ENCODE data around the gene IL37.
"Not testable (repeated sequence)": the region's sequence is repeated elsewhere in the genome, so short reads cannot be mapped to it uniquely, and the experiment has no call there.

Gene IL37

DNA sequence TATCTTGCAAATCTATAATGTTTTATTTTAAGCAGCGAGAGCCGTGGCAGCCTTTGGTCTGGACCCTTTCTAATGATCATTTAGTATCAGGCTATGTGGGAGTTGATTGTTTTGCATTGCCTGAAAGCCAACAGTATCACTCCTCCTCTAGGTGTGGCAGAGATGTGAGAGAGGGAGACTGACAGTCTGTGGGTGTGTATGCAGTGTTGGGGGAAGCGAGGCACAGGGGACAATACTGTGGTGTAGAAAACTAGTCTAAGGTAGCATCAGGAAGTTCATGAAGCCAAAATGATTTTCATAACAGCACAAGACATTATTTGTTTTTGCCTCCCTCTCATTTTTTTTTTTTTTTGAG is 13.4 kb upstream of the IL37 start:
- H3K36me3 ChIP-seq: no peaks in the 10 kb centered on the region
- TF ChIP-seq, protein P1, sequence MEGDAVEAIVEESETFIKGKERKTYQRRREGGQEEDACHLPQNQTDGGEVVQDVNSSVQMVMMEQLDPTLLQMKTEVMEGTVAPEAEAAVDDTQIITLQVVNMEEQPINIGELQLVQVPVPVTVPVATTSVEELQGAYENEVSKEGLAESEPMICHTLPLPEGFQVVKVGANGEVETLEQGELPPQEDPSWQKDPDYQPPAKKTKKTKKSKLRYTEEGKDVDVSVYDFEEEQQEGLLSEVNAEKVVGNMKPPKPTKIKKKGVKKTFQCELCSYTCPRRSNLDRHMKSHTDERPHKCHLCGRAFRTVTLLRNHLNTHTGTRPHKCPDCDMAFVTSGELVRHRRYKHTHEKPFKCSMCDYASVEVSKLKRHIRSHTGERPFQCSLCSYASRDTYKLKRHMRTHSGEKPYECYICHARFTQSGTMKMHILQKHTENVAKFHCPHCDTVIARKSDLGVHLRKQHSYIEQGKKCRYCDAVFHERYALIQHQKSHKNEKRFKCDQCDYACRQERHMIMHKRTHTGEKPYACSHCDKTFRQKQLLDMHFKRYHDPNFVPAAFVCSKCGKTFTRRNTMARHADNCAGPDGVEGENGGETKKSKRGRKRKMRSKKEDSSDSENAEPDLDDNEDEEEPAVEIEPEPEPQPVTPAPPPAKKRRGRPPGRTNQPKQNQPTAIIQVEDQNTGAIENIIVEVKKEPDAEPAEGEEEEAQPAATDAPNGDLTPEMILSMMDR (IDR thresholded peaks at IDR 0.05; ENCODE audit: low read depth, low read length): no peak

GRCh38 chr2:112901431-112902065 is 9.4 kb upstream of the IL37 start:
- H3K4me1 ChIP-seq; H3K36me3 ChIP-seq; H3K27me3 ChIP-seq; DNase-seq; H3K4me3 ChIP-seq (ENCODE audit: low read depth, low read length); H3K9me3 ChIP-seq: not testable (repeated sequence)

More for the DNA sequence above, 13.4 kb upstream of the IL37 start:
- no peaks in the 10 kb centered on the region for H3K9me3 ChIP-seq
- no peak for DNase-seq
- H3K4me1 ChIP-seq: no peaks in the 10 kb centered on the region
- H3K27me3 ChIP-seq: no peaks in the 10 kb centered on the region
- H3K4me3 ChIP-seq (ENCODE audit: low read depth, low read length): no peak overlapping the region

DNA sequence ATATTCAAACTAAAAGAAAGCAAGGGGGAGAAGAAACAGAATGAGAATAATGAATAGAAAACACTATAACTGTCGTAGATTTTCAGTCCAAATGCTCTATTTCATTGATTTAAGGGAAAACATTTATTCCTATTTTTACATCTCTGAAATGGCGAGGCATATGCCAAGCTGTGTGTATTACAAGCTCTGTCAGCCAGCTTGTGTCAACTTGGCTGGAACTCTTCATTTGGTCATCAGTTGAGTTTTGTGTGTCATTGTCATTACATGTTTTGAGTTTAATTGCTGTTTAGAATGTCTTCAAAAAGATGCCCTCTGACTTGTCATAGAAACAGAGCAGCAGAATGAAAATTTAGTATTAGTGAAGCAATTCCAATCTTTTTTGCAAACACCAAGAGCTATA is 8.1 kb upstream of the IL37 start:
- TF ChIP-seq, protein P1 (IDR thresholded peaks at IDR 0.05; ENCODE audit: low read depth, low read length): no peak
- H3K9me3 ChIP-seq: no peaks in the 10 kb centered on the region
- no peaks in the 10 kb centered on the region for H3K4me1 ChIP-seq
- no peaks in the 10 kb centered on the region for H3K27me3 ChIP-seq
- H3K36me3 ChIP-seq: no peaks in the 10 kb centered on the region
- H3K4me3 ChIP-seq (ENCODE audit: low read depth, low read length): no peak overlapping the region
- no peak for DNase-seq

DNA sequence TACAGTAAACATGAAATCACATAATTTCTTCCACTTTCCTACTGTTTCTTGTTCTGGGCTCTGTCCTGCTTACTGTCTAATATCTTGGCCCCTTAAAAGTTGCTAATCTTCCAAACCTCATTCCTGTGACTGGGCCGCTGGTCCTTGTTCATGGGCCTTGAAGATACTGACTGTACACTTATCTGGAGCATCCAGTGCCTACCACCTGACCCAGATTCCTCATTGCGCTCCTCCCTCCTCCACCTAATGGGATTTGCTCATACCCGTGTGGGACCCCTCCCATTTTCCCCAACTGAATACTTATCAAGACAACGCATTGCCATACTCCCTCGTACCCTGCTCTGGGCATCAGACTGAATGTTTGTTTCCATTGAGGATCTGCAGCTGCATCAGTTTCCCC is 6.1 kb upstream of the IL37 start:
- Histone ChIP-seq H3K4me3 (ENCODE audit: low read depth, low read length) (no peak overlapping the region), H3K36me3 (no peaks in the 10 kb centered on the region), H3K4me1 (no peaks in the 10 kb centered on the region), H3K9me3 (no peaks in the 10 kb centered on the region), H3K27me3 (no peaks in the 10 kb centered on the region)
- TF ChIP-seq, protein P1 (IDR thresholded peaks at IDR 0.05; ENCODE audit: low read depth, low read length): no peak
- no peak for DNase-seq

- Histone ChIP-seq H3K9me3 (no peaks in the 10 kb centered on the region), H3K27me3 (no peaks in the 10 kb centered on the region), H3K4me3 (ENCODE audit: low read depth, low read length) (no peak overlapping the region), H3K36me3 (no peaks in the 10 kb centered on the region), H3K4me1 (no peaks in the 10 kb centered on the region)
- TF ChIP-seq, protein P1 (IDR thresholded peaks at IDR 0.05; ENCODE audit: low read depth, low read length): no peak
- no peak for DNase-seq
Measured at GRCh38 chr2:112906276-112906675, 4.7 kb upstream of the IL37 start.

GRCh38 chr2:112907001-112907949 is 3.7 kb upstream of the IL37 start:
- no peaks in the 10 kb centered on the region for H3K4me1 ChIP-seq
- H3K36me3 ChIP-seq: no peaks in the 10 kb centered on the region
- DNase-seq: no peak
- H3K27me3 ChIP-seq: no peaks in the 10 kb centered on the region
- no peak overlapping the region for H3K4me3 ChIP-seq (ENCODE audit: low read depth, low read length)
- TF ChIP-seq, protein P1 (IDR thresholded peaks at IDR 0.05; ENCODE audit: low read depth, low read length): no peak
- H3K9me3 ChIP-seq: no peaks in the 10 kb centered on the region

- H3K4me3 ChIP-seq (ENCODE audit: low read depth, low read length); H3K4me1 ChIP-seq; H3K9me3 ChIP-seq; H3K27me3 ChIP-seq; DNase-seq; H3K36me3 ChIP-seq: not testable (repeated sequence)
Measured at GRCh38 chr2:112908559-112908958, 2.4 kb upstream of the IL37 start.
